ENCODE data around the gene AFG1L. TPM values are rescaled to one million over a fixed set of nuclear protein-coding genes. Genes with fewer than 3 reads are reported as not detected.

AFG1L gene
- polyA plus RNA-seq, 1 experiment = 2.3 TPM

DNA sequence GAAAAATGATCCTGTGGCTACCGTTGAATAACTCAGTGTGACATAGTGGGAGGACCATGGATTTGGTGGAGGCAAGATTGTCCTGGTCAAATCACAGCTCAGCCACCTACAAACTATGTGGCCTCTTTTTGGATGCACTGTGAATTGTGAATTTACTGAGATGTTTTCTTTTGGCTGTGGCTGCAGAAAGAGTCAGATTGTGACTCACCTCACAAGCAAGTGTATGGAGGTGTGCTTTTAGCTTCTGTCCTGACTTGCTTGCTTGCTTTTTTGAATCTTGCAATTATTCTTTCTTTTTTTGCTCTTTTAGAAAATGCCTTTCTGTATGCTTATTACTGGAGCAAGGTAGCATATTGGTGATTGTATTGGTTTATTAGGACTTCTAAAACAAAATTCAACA, 143.0 kb downstream of the AFG1L start:
- no peak overlapping the region for H3K27ac ChIP-seq (ENCODE audit: low read depth, low read length)
- CTCF ChIA-PET = no interaction called here
- H3K4me3 ChIP-seq (ENCODE audit: low read depth, low read length) = no peak overlapping the region
- POLR2A ChIA-PET = no interaction called here
- no peaks in the 10 kb centered on the region for H3K27me3 ChIP-seq (ENCODE audit: control insufficient read depth, insufficient read depth, low read length)
- no peaks in the 10 kb centered on the region for H3K9me3 ChIP-seq (ENCODE audit: control insufficient read depth, insufficient read depth, low read length)
- DNase-seq (ENCODE audit: low read depth, low spot score) = no peak
- no peak for TF ChIP-seq CTCF (IDR thresholded peaks at IDR 0.05; ENCODE audit: low read depth, low read length)

DNA sequence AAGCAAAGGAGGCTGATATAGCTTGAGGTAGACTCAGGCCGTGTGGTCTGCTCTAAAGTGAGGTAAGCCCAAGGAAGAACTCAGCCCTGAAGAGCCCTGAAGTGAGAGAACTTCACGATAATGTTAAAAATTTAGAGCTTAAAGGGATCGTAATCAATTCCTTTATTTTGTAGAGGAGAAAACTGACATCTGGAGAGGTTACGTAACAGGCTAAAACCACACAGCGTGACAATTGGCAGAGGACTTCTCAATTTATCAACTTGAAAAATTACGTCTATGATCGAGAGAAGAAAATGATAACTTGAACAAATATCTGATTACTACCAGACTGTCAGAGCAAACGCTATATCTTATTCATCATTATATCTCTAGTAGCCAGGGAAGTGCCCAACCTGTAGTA, 144.1 kb downstream of the AFG1L start:
- DNase-seq (ENCODE audit: low read depth, low spot score) = no peak
- ChIA-PET CTCF (interaction anchor here (1.1 kb wide), 1 partner anchor 53 kb away, joined by 6 read pairs; no protein-coding TSS in a partner anchor), POLR2A (no interaction called here)

GRCh38 chr6:108441141-108441540, 146.3 kb downstream of the AFG1L start:
- CTCF ChIA-PET = interaction anchor here (2.0 kb wide), 1 partner anchor 51 kb away, joined by 5 read pairs; no protein-coding TSS in a partner anchor
- POLR2A ChIA-PET = no interaction called here
- no peak for TF ChIP-seq CTCF (IDR thresholded peaks at IDR 0.05; ENCODE audit: low read depth, low read length)
- Histone ChIP-seq H3K27ac (ENCODE audit: low read depth, low read length) (no peak overlapping the region), H3K4me3 (ENCODE audit: low read depth, low read length) (no peak overlapping the region), H3K27me3 (ENCODE audit: control insufficient read depth, insufficient read depth, low read length) (no peaks in the 10 kb centered on the region), H3K9me3 (ENCODE audit: control insufficient read depth, insufficient read depth, low read length) (no peaks in the 10 kb centered on the region)
- DNase-seq (ENCODE audit: low read depth, low spot score) = no peak

More for the DNA sequence above, 144.1 kb downstream of the AFG1L start:
- Histone ChIP-seq H3K27me3 (ENCODE audit: control insufficient read depth, insufficient read depth, low read length) (no peaks in the 10 kb centered on the region), H3K4me3 (ENCODE audit: low read depth, low read length) (no peak overlapping the region), H3K27ac (ENCODE audit: low read depth, low read length) (no peak overlapping the region), H3K9me3 (ENCODE audit: control insufficient read depth, insufficient read depth, low read length) (no peaks in the 10 kb centered on the region)
- TF ChIP-seq CTCF (IDR thresholded peaks at IDR 0.05; ENCODE audit: low read depth, low read length) = no peak

DNA sequence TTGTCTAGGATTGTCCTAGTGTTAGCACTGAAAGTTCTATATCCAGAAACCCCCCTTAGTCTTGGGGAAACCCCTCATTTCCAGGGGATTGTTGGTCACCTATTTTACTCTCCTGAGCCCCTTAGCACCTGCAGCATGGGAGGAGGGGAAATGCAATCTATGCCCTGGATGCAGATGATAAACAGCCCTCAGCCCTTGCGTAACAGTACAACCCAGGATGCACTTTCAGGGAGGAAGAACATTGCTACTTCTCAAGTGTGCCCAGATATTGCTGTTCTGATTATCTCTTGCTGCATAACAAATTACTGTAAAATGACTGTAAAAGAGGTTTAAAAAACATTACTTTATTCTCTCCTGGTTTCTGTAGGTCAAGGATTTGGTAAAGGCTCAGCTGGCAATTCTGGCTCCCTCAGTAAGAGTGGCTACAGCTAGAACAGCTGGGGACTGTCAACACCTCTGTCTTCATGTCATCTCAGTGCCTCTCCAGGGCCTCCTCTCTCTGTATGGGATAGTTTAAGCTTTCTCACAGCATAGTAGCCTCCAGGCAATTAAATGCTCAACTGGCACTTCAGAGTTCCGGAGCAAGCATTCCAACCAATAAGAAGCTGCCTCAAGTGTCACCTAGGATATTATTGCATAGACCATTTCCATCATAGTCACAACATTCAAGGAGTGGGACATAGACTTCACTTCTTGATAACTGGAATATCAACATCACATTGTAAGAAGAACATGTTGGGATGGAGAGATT, 148.1 kb downstream of the AFG1L start:
- DNase-seq (ENCODE audit: low read depth, low spot score) = no peak
- Histone ChIP-seq H3K27ac (ENCODE audit: low read depth, low read length) (no peak overlapping the region), H3K9me3 (ENCODE audit: control insufficient read depth, insufficient read depth, low read length) (no peaks in the 10 kb centered on the region), H3K4me3 (ENCODE audit: low read depth, low read length) (no peak overlapping the region), H3K27me3 (ENCODE audit: control insufficient read depth, insufficient read depth, low read length) (no peaks in the 10 kb centered on the region)
- no peak for TF ChIP-seq CTCF (IDR thresholded peaks at IDR 0.05; ENCODE audit: low read depth, low read length)
- CTCF ChIA-PET = no interaction called here
- POLR2A ChIA-PET = no interaction called here

- Histone ChIP-seq H3K27ac (ENCODE audit: low read depth, low read length) (no peak overlapping the region), H3K9me3 (ENCODE audit: control insufficient read depth, insufficient read depth, low read length) (no peaks in the 10 kb centered on the region), H3K27me3 (ENCODE audit: control insufficient read depth, insufficient read depth, low read length) (no peaks in the 10 kb centered on the region), H3K4me3 (ENCODE audit: low read depth, low read length) (no peak overlapping the region)
- ChIA-PET CTCF (no interaction called here), POLR2A (no interaction called here)
- no peak for DNase-seq (ENCODE audit: low read depth, low spot score)
- no peak for TF ChIP-seq CTCF (IDR thresholded peaks at IDR 0.05; ENCODE audit: low read depth, low read length)
Measured at GRCh38 chr6:108446629-108447150, 151.8 kb downstream of the AFG1L start.

Data from AG04450 (cell line).